Activated CD4-positive, alpha-beta T cell treated with anti-CD3 and anti-CD28 coated beads, Interleukin-2, amount 50 U/mL, for 16 hours (primary cell): ENCODE data around the gene SLC31A1.
"Not testable (repeated sequence)": the region's sequence is repeated elsewhere in the genome, so short reads cannot be mapped to it uniquely, and the experiment has no call there.

ENCODE experiments used
- DNase-seq: peaks from one replicate; pipeline ENCODE4 v3.0.0-alpha.2; 2020

Gene SLC31A1

DNA sequence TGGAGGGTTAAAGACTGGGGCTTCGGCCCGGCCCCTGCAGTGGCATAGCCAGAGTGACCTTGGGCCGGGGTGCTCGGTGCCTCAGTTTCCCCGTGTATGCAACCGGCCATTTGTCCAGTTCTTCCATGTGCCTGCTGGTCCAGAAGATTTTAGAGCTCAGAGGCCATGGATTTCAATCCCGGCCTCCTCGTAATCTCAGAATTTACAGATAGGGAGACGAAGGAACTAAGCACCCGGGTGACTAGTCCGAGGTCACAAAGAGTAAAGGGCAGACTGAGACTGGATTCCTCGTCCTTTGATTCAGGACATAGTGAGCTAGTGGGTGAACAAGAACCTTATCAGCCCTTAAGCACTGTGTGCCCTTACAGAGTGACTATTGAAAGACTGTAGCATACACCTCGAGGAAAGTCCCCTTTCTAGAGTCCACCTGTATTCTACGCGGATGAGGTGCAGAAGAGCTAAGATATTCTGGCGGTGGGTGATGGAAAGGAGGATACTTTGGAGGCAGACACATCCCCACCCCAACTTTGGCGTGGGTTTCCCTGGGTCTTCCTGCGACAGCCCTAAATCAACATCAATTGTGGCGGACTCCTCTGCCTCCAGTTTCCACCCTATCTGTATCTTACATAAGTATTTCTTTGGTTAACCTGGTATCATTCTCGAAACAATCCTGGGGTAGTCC lies 597 bp downstream of the SLC31A1 start:
- no peak for DNase-seq

- DNase-seq: no peak
Measured at GRCh38 chr9:113222482-113222841, 1.1 kb downstream of the SLC31A1 start.

GRCh38 chr9:113223963-113224362 lies 2.6 kb downstream of the SLC31A1 start:
- DNase-seq: no peak

- no peak for DNase-seq
Measured at GRCh38 chr9:113227436-113227835, 6.1 kb downstream of the SLC31A1 start.

- DNase-seq: no peak
Measured at GRCh38 chr9:113228130-113228665, 6.9 kb downstream of the SLC31A1 start.

- no peak for DNase-seq
Measured at GRCh38 chr9:113231701-113232100, 10.4 kb downstream of the SLC31A1 start.

- DNase-seq: not testable (repeated sequence)
Measured at GRCh38 chr9:113235701-113236255, 14.4 kb downstream of the SLC31A1 start.

DNA sequence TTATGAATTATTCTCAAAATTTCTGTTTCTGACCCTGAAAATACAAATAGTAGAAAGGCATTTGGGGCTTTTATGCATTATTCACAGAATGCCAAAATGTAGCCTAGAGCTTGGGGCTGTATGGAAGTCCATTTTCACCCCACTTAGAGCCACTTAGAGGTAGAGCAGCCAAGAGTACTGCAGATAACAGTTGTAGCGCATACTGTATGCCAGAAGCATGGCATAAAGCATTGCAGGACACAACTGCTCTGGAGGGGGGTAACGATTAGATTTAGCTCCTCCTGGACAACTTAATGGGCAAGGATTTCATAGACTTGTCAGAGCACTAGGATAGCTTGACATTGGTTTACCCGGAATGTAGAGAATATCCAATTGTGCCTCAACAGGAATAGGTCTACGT lies 15.7 kb downstream of the SLC31A1 start:
- no peak for DNase-seq

DNA sequence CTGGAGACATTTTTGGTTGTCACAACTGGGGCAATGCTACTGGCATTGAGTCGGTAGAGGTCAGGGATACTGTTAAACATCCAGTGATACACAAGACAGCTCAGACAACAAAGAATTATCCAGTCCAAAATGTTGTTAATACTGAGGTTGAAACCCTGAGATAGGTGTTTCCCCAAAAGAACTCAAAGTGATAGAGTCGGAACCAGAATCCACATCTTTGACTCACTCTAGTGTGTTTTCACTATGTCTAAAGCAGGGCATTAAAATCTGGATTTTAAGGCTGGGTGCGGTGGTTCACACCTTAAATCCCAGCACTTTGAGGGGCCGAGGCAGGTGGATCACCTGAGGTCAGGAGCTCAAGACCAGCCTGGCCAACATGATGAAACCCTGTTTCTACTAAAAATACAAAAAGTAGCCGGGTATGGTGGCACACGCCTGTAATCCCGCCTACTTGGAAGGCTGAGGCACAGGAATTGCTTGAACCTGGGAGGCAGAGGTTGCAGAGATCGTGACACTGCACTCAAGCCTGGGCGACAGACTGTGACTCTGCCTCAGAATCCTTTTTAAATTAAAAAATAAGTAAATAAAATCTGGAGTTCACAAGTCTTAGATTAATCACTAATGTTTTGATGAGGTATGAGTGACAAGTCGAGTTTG lies 17.0 kb downstream of the SLC31A1 start:
- no peak for DNase-seq

- DNase-seq: no peak
Measured at GRCh38 chr9:113238859-113239232, 17.5 kb downstream of the SLC31A1 start.

DNA sequence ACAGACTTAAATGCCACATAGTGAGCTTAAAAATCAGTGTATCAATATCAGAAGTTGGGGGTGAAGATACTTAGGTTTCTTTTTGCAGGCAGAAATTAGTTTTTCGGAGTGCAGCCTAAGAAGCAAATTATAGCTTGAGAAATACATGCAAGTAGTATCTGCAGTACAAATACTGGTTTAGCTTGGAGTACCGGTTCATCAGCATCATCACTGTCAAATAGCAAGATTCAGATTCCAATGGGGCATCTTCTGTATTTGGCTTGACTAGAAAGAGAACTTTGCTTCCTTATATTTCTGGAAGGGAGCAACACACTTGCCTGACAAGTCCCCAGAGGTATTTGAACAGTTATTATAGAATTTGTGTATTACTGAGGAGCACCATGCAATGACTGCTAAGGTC lies 19.8 kb downstream of the SLC31A1 start:
- DNase-seq: no peak

DNA sequence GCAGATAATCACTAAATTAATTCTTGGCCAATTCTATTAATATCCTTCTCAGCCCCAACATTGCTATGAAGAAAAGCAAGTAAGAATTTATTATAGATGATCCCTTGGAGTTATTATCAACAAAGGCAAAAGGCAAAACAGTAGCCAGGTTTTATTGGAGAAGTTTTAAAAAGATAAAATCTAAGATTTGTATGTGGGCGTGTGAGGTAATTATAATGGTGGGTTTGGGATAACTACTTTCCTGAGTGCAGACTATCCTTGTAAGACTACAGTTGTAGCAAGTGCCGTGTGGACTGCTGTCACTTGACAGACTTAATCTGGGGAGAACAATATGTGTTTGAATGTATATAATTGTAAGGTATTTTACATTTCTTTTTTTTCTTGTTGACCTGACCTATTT lies 23.2 kb downstream of the SLC31A1 start:
- DNase-seq: no peak

GRCh38 chr9:113245894-113246293 lies 24.6 kb downstream of the SLC31A1 start:
- DNase-seq: no peak

GRCh38 chr9:113246928-113247327 lies 25.6 kb downstream of the SLC31A1 start:
- no peak for DNase-seq

DNA sequence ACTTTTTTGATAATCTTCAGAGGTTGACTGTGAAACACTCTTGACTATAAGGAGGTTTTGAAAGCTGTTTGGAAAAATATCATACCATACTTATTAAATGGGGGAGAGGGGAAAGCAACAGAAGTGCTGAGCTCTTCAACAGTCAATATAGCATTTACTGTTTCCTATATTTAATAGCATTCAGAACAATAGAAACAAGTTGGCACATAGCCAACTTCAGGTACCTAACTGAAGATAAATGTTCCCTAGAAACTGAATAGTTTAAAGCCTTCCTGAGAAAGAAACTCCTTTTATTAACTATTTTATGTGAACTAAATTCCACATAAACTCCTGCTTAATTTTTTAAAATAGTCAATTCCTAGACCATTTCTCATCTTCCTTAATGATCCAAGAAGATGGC lies 26.3 kb downstream of the SLC31A1 start:
- no peak for DNase-seq

DNA sequence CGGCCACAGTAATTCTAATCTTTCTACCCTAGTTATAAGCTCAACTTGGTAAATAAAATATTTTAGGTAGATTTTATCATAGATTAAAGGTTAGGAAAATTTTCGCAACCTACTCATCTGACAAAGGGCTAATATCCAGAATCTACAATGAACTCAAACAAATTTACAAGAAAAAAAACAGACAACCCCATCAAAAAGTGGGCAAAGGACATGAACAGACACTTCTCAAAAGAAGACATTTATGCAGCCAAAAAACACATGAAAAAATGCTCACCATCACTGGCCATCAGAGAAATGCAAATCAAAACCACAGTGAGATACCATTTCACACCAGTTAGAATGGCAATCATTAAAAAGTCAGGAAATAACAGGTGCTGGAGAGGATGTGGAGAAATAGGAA lies 28.3 kb downstream of the SLC31A1 start:
- DNase-seq: not testable (repeated sequence)

- no peak for DNase-seq
Measured at GRCh38 chr9:113250807-113251206, 29.5 kb downstream of the SLC31A1 start.

DNA sequence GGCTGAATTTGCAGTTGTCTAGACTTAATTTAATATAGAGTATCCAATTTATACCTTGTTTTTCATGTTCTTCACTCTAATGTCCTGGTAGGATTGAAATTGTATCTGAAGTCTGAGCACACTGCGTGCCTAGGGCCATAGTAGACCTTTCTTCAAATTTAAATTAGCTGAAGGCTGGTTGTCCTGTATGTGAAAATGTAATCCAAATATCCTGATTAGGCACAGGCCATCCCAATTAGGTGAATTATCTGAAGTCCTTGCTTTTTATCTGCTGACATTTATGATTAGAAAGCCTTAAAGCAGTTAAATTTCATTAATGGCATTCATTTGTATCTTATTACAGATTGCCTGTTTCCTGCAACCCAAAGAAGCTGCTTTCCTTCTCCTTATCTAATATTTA lies 33.6 kb downstream of the SLC31A1 start:
- no peak for DNase-seq

DNA sequence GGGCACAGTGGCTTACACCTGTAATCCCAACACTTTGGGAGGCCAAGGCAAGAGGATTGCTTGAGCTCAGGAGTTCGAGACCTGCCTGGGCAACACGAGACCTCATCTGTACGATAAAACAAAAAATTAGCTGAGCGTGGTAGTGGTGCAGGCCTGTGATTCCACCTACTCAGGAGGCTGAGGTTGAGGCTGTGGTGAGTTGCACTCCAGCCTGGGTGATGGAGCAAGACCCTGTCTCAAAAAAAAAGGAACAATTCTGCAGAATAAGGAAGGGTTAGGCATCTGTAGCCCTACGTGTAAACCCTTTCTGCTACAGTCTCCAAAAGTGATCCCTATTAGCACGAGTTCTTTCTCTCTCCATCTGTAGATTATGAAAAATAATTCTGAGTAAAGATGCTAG lies 34.1 kb downstream of the SLC31A1 start:
- DNase-seq: no peak

GRCh38 chr9:113257863-113258262 lies 36.5 kb downstream of the SLC31A1 start:
- DNase-seq: no peak

GRCh38 chr9:113258282-113258681 lies 36.9 kb downstream of the SLC31A1 start:
- no peak for DNase-seq

DNA sequence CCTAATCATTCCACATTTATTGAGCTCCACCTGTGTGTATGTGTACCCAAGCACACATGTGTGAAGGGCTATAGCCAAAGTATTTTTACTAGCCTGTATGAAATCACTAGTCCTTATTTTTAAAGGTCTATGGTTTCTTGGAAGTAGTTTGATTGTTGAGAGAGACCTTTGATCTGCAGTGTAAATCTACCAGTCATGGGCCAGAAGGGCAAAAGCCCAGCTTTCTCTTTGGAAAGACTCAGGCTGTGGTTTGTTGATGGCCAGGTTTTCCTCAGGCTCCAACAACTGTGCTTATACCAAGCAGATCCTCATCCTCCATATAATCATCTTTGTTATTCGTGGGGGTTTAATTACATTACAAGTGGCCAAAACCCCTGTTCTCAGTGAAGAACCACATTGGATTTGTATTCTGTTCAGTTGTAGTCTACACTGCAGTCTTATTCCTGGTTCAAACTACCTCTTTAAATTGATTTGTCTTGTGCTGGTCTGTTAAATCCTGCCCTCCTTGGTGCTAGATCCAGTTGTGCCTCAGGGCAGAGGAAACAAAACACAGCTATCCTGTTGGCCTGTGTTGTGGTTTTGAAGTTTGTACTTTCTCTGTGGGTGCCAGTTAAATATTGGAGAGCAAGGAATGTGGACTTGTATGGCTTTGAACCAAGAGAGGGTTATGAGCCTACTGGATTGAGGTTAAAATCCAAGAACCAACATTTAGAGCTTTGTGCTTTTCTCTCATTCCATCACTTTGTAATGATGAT lies 40.8 kb downstream of the SLC31A1 start:
- DNase-seq: no peak

GRCh38 chr9:113266174-113266573 lies 44.8 kb downstream of the SLC31A1 start:
- DNase-seq: no peak
